ENCODE measurements around the gene SLC2A4RG. TPM values are rescaled to one million over a fixed set of nuclear protein-coding genes. Genes with fewer than 3 reads are reported as not detected.

The SLC2A4RG gene
- total and polyA plus RNA-seq, 2 of the 13 experiments (the other 11 are each of a cell fraction or from before 2014, with no cell fraction given): 91.4 to 95.9 TPM

GRCh38 chr20:63744574-63745423 is 5.2 kb downstream of the SLC2A4RG start (continued):
- TF ChIP-seq SOX13 (IDR thresholded peaks at IDR 0.05): 0 out of 2 replicates have a peak, but pooled peaks have one; percentile 6
- TF ChIP-seq SOX13 (CRISPR knock-in tag; conservative IDR thresholded peaks at IDR 0.05 in 1 of 2, IDR thresholded peaks at IDR 0.05 in 1 of 2): no peak
- peak; percentile 73; the same call in 1 of the 2 replicates for TF ChIP-seq ZBTB3 (CRISPR knock-in tag; IDR thresholded peaks at IDR 0.05; ENCODE audit: borderline replicate concordance, low read depth)
- 0 out of 2 replicates have a peak, but pooled peaks have one; percentile 17 for TF ChIP-seq SMAD1 (CRISPR knock-in tag; IDR thresholded peaks at IDR 0.05; ENCODE audit: borderline replicate concordance, low read depth)
- no peak for TF ChIP-seq ZNF781 (CRISPR knock-in tag; IDR thresholded peaks at IDR 0.05; ENCODE audit: borderline replicate concordance, not compliant biosample characterization)
- peak; percentile 76; the same call in 1 of the 2 replicates for TF ChIP-seq REPIN1 (CRISPR knock-in tag; IDR thresholded peaks at IDR 0.05; ENCODE audit: borderline replicate concordance, low read depth)
- TF ChIP-seq PTBP1 (IDR thresholded peaks at IDR 0.05; ENCODE audit: low read depth, low read length, poor library complexity, severe bottlenecking): no peak
- TF ChIP-seq ZFP37 (CRISPR knock-in tag; IDR thresholded peaks at IDR 0.05; ENCODE audit: borderline replicate concordance): no peak
- 0 out of 2 replicates have a peak, but pooled peaks have one; percentile 51 for TF ChIP-seq THAP8 (CRISPR knock-in tag; IDR thresholded peaks at IDR 0.05; ENCODE audit: borderline replicate concordance)
- TF ChIP-seq ZNF318 (CRISPR knock-in tag; IDR thresholded peaks at IDR 0.05): 0 out of 2 replicates have a peak, but pooled peaks have one; percentile 72
- TF ChIP-seq ARID4A (CRISPR knock-in tag; IDR thresholded peaks at IDR 0.05; ENCODE audit: borderline replicate concordance): peak; percentile 54; the same call in 1 of the 2 replicates
- TF ChIP-seq IRF2 (CRISPR knock-in tag; IDR thresholded peaks at IDR 0.05): no peak
- no peak for TF ChIP-seq SIX1 (CRISPR knock-in tag; IDR thresholded peaks at IDR 0.05; ENCODE audit: borderline replicate concordance)

Data from HepG2 (cell line).